SHP77 treated with DMSO at 0.1 percent for 48 hours (cell line): ENCODE results near the gene SEPTIN2.
"Not testable (repeated sequence)": the region's sequence is repeated elsewhere in the genome, so short reads cannot be mapped to it uniquely, and the experiment has no call there.

Source experiments
- DNase-seq: peaks from one replicate; lab custom pipeline; 2025; lab: John Stamatoyannopoulos, UW

The SEPTIN2 gene

GRCh38 chr2:241314226-241315092, 1.3 kb upstream of the SEPTIN2 start:
- no peak for DNase-seq

- DNase-seq = peak; percentile 85
Observed at GRCh38 chr2:241315093-241315878, 439 bp upstream of the SEPTIN2 start, which contains the start of gene HDLBP. TSS of gene HDLBP (minus strand) at chr2:241315672. CDS start at chr2:241266869, 48,803 bp downstream.

DNA sequence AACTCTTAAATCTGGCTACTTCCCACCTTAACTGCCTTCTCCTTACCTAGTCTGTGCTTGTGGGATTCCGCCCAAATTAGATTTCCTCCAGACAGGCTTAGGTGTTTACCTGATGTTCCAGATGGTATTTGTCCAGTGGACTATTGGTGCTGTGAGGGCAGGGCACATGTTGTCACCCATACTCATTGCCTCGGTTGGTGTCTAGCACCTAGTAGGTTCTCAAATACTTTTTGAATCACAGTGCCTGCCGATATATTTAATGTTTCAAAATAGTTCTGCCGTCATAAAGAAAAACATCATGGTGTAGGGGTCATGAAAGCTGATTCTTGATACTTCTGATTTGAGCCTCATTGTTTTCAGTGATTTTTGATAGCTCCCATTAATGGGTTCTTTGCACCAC, 1.1 kb downstream of the SEPTIN2 start:
- no peak for DNase-seq

DNA sequence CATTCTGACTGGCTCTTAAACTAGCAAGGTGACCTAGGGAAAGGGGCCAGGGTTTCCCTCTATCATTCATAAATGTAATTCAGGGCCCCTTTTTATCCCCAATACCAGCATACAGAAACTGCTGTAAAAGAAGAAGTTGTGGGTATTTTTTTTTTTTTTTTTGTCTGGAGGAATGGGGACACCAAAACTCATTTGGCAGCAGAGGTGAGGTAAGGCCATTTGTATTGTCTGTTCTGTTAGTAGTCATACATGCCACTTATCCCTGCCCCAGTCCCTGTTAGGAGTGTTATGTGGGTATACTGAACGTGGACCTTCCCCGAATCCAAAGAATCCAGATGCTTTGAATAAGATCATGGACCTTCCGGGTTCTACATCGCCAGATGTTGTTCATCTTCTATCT, 1.7 kb downstream of the SEPTIN2 start:
- no peak for DNase-seq

DNA sequence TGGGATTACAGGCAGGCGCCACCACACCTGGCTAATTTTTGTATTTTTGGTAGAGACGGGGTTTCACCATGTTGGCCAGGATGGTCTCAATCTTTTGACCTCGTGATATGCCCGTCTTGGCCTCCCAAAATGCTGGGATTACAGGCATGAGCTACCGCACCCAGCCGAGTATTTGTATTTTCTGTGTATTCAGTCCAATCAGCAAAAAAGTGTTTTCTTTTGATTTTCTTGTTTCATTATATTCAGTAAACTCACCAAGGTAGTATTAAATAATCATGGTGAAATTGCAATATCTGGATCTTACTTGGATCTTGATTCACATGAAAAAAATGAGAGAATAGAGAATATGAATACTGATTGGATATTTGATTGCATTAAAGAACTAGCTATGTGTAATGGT, 3.1 kb downstream of the SEPTIN2 start:
- DNase-seq = not testable (repeated sequence)

GRCh38 chr2:241320394-241320793, 4.7 kb downstream of the SEPTIN2 start:
- DNase-seq = no peak

DNA sequence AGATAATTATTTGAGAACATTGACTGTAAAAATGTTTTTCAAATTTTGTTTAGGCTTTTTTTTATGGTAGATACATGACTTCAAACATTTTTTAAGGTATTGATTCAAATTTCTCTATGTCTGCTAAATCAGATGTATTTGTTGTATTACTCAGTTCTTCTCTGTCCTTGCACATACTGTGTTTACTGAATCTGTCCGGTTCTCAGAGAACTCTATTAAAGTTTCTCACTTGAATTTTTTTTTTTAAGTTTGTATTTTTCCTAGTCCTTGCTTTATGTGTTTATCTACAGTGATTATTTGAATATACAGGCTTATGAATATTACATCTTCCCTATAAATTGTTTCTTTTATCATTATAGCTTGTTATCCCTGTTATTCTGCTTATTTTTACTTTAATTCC, 5.3 kb downstream of the SEPTIN2 start:
- DNase-seq = no peak

DNA sequence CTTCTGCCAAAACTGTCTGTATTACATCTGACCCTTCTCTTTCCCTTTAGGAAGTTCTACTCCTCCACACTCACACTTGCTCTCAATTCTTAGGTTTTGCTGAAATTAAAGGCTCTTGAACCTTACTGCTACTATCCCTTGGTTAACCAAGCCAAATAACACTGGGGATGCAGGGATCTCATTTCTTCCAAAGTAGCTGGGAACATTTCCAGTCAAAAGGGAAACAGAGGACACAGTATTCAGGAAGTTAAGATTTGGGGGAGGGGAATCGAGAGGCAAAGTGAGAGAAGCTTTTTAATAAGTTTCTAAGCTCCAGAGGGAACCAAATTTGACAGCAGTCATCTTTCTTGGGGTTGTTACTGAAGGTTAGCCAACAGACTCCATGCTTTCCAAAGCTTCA, 6.2 kb downstream of the SEPTIN2 start:
- no peak for DNase-seq

DNA sequence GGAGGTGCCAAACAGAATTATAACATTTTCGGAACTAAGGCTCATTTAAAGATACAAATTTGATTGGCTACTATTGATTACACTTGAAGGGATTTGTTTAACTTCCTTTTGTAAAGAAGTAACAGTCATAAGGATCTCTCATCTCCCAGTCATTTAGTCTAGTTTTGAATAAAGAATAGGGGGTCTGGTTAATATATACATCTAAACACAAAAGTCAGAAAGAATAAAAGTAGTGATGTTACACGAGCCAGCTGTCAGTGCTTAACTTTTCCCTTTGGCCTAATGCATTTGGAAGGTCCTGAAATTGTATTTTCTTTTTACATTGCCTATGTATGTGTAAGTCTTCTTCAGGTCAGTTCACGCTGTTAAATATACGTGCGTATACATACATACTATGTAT, 8.1 kb downstream of the SEPTIN2 start:
- DNase-seq = no peak

DNA sequence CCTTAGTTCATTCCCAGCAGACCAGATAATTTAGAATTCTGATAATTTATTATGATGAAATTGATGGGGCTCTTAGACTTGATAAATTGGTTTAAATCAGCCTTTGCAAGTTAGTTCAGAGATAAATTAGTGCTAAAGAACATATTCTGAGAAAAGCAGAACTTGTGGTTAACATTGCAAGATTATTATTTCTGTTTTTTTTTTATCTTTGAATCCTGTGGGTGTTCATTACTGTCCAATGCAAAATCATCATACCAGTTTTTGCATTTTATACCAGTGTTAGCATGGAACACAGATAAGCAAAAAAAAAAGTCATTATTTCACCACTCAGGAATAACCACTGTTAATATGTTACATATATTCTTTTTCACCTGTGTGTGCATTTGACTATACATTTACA, 9.1 kb downstream of the SEPTIN2 start:
- no peak for DNase-seq

- DNase-seq = no peak
Observed at GRCh38 chr2:241325257-241325656, 9.5 kb downstream of the SEPTIN2 start.

- no peak for DNase-seq
Observed at GRCh38 chr2:241329669-241330615, 14.2 kb downstream of the SEPTIN2 start.

GRCh38 chr2:241330616-241330981, 14.9 kb downstream of the SEPTIN2 start:
- no peak for DNase-seq

- no peak for DNase-seq
Observed at GRCh38 chr2:241334813-241335212, 19.1 kb downstream of the SEPTIN2 start.

DNA sequence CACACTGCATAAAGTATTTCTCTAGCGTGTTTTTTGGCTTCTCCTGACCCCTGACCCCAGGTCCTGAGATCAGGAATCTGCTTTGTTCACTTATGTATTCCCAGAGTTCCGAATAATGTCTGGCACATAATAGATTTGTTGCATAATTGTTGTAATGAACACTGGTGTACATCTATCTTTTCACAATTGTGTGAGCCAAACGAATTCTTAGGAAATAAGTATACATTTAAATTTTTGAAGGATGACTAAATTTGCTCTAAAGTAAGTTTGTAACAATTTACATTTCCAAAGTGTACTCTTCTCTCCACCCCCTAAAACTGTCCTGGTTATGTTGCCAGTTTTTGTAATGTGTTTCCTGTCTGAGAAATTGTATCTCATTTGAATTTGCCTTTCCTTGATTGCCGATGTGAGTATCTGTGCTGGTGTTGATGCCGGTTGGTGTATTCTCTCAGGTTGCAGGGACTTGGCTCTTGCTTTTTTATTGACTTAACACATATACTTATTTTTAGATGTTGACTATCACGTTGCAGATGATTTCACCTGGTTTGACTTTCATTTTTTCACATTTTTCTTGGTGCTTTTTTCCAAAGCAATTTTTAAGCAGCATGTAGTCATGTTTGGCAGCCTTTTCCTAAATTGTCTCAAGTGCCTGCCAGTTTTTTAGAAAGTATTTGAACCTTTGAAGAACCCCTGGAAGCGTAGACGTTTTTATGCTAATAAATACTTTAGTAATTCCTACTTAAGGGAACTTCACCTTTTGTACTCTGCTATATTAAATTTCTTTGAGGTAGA, 24.3 kb downstream of the SEPTIN2 start:
- no peak for DNase-seq

DNA sequence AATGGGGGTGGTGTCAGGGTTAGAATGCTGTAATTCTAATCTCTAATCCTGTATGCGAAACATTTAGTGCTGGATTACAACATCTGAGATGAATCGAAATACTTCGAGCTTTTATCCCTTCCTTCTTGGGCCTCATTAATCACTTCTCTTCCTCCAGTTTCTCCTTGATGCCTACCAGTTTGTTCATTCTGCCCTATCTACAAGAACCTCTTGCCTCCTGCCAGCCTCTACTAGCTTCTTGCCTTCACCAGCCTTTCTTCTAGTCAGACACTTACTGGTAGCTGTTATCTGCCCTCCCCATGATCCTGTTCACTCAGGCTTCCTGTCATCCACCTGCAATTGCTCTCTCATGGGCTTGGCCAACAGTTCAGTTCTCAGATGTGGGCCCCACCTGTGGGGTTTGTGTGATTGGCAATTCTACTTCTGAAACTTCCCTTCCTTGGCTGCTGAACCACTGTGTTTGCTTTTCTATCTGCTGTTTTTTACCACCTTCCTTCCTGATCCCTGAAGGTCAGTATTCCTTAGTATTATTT, 25.0 kb downstream of the SEPTIN2 start:
- DNase-seq = no peak

DNA sequence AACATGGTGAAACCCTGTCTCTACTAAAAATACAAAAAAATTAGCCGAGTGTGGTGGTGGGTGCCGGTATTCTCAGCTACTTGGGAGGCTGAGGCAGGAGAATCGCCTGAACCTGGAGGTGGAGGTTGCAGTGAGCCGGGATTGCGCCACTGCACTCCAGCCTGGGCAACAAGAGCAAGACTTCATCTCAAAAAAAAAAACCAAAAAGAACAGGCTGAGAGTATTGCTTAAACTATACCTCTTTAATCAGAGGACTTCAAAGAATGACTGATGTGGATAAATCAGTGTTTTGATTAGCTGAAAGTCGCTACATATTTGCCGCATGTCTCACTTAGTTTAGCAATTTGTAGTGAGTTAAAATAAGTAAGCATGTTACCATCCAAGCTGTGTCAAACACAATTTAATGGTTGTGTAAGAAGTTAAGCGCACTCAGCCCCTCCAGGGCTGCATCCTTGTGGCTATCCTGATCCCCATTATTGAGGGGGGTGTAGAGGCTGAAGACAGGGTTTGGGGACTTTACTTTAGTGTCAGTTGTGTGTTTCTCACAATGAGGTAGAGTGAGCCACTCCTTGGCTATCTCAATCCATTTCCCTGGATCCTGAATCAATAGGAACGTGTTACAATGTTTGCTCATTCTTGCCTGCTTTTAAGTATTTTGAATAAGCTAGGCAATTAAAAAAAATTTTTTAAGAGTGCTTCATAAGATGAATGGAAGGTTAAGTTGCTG, 29.4 kb downstream of the SEPTIN2 start:
- no peak for DNase-seq

DNA sequence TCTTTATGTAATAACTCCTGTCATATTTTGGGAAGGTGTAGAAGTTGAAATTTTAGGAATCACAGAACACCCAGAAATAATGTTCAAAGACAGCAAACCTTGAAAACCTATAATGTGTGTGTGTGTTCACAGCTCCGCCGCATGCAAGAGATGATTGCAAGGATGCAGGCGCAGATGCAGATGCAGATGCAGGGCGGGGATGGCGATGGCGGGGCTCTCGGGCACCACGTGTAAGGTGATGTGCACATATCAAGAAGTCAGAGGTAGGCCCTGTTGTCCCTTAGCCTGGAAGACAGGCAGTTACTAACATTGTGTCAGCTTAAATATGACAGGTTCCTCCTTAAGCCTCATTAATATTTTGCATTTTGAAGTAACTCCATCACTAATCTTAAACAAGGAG, 34.2 kb downstream of the SEPTIN2 start:
- DNase-seq = no peak

- DNase-seq = no peak
Observed at GRCh38 chr2:241350530-241350877, 34.8 kb downstream of the SEPTIN2 start.

DNA sequence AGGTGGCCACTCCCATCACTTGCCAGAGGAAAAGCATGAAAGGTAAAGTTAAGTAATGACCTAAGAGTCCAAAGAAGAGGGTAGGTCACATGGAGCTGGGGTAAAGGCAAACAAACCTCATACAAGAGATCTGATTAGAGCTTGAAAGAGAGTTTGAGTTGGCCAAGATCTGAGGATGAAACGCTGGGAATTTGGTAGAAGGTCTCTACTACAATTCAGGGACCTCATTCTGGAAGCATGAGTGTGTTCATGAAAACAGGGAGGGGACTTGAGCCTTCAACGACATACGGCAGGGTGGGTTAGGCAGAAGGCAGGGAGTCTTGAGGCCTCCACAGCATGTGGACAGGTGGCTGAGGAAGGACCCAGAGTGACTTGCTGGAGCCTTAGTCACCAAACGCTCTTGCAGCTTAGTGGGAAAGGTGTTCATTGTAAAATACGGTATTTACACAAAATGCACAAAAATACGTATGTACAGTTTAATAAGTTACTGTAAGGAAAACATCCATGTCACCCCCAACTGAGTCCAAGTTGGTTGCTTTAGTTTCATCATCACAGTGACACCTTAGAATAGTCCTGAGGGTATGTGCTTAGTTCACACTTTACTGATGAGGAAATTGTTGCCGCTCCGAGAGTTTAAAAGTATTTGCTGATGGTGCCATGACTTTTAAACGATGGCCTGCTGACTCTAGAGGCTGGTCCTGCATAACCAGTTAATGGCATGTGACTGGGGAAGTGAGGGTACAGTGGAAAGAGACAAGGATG, 35.3 kb downstream of the SEPTIN2 start:
- no peak for DNase-seq
